ENCODE data around the gene NANOS2.

DNA sequence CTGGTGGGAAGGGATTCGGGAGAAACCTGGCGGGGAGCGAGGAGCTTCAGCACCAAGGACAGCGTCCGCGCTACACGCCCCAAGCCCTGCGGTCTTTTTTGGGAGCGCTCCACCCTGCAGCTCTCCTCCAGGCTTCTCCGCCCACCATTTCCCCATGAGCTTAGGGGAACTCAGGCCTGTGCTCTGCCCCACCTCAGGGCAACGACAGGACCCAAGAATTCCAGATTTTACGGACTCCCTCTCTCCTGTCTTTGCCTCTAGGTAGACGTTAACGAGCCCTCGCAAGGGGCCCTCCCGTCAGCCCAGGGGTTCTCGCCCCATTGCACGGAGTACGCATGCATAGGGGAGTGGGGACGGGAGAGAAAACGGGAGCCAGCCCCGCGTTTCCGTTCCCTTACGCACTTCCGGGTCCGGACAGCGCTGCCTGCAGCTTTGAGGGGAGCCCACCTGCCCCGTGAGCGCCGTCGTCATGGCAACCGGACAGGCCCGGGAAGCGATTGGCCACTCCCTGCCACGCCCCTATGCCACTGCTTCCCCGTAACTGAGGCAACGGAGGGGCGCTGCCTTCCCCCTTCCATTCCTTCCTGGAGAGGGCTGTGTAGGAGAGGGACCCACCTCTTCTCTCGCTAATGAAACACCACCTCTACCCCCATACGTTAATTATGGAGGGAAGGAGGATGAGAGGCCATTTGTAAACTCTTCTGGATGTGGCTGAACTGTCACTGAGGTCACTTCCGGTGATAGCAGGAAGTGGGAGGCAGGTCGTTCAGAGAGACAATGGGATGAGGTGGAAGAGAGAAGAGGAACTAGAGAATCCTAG, 38.3 kb upstream of the NANOS2 start:
- no peak for TF ChIP-seq EZH2 (IDR thresholded peaks at IDR 0.05; ENCODE audit: insufficient read depth, poor library complexity, severe bottlenecking)
- no peak for TF ChIP-seq EZH2phosphoT487 (IDR thresholded peaks at IDR 0.05; ENCODE audit: insufficient read depth, low read depth)
